ENCODE measurements around the gene RNF214. TPM values are rescaled to one million over a fixed set of nuclear protein-coding genes. Genes with fewer than 3 reads are reported as not detected.

The RNF214 gene
- polyA plus RNA-seq, 1 donor (not counting 4 experiments of a cell fraction or from before 2014, with no cell fraction given) = 11.8 TPM

GRCh38 chr11:117315285-117316196 lies 83.1 kb downstream of the RNF214 start:
- no peak for DNase-seq (ENCODE audit: low read depth, low spot score)

GRCh38 chr11:117316197-117316961 lies 83.9 kb downstream of the RNF214 start, which contains the start of gene BACE1:
TSS of gene BACE1 (minus strand) at chr11:117316256. CDS start at chr11:117315795, 461 bp downstream.
- no peaks in the 10 kb centered on the region for H3K9me1 ChIP-seq (ENCODE audit: control insufficient read depth, extremely low read depth, insufficient read depth, low read length)
- FAIRE-seq (peak; percentile 48), DNase-seq (ENCODE audit: low read depth, low spot score) (peak; percentile 17)
- no peaks in the 10 kb centered on the region for H3K27me3 ChIP-seq (ENCODE audit: control insufficient read depth, extremely low read depth, insufficient read depth, low read length)
- no peaks in the 10 kb centered on the region for H3K79me2 ChIP-seq (ENCODE audit: control insufficient read depth, insufficient read depth, low read length)
- peaks cover 11% of the 10 kb centered on the region for H3K4me1 ChIP-seq (ENCODE audit: control insufficient read depth, extremely low read depth, insufficient read depth, low read length)
- H3K4me2 ChIP-seq (ENCODE audit: control insufficient read depth, extremely low read depth, insufficient read depth, low read depth, low read length) = peak within 1 kb of the TSS; percentile 90
- TF ChIP-seq EZH2 (IDR thresholded peaks at IDR 0.05; ENCODE audit: low read length) (no peak), CTCF (optimal IDR thresholded peaks at IDR 0.05 in 1 of 3, IDR thresholded peaks at IDR 0.05 in 1 of 3, conservative IDR thresholded peaks at IDR 0.05 in 1 of 3; ENCODE audit: extremely low read depth in 1 of 3, insufficient read depth in 2 of 3, low read length in 3 of 3) (peak in 1 of 3 experiments; percentile 69)
- dilution Hi-C loops (cut with MboI; ENCODE audit: extremely low pct_ligation_motif_present, low sequenced_read_pairs) = no loop called here
- H3K9me3 ChIP-seq (ENCODE audit: control insufficient read depth, low read depth, low read length) = no peaks in the 10 kb centered on the region
- peak within 1 kb of the TSS; percentile 6 for H3K27ac ChIP-seq (ENCODE audit: control insufficient read depth, insufficient read depth, low read length)
- H3K36me3 ChIP-seq (ENCODE audit: control insufficient read depth in 2 of 2, extremely low read depth in 1 of 2, insufficient read depth in 2 of 2, low read length in 2 of 2) = no peaks in the 10 kb centered on the region
- H3K4me3 ChIP-seq (ENCODE audit: control insufficient read depth in 2 of 3, extremely low read depth in 1 of 3, insufficient read depth in 2 of 3, low read depth in 1 of 3, low read length in 3 of 3) = peak within 1 kb of the TSS; percentile 64 to 82 (median 70)
- H2AFZ ChIP-seq (ENCODE audit: control insufficient read depth, low read length) = peak within 1 kb of the TSS; percentile 89
- H3K9ac ChIP-seq (ENCODE audit: control insufficient read depth, extremely low read depth, insufficient read depth, low read length) = peak within 1 kb of the TSS; percentile 70
- H4K20me1 ChIP-seq (ENCODE audit: control insufficient read depth, extremely low read depth, insufficient read depth, low read length) = no peaks in the 10 kb centered on the region

More at GRCh38 chr11:117315285-117316196, 83.1 kb downstream of the RNF214 start:
- H3K9me3 ChIP-seq (ENCODE audit: control insufficient read depth, low read depth, low read length) = no peaks in the 10 kb centered on the region
- no peaks in the 10 kb centered on the region for H3K27me3 ChIP-seq (ENCODE audit: control insufficient read depth, extremely low read depth, insufficient read depth, low read length)
- H4K20me1 ChIP-seq (ENCODE audit: control insufficient read depth, extremely low read depth, insufficient read depth, low read length) = no peaks in the 10 kb centered on the region
- no peak for FAIRE-seq
- peaks cover 11% of the 10 kb centered on the region for H3K4me1 ChIP-seq (ENCODE audit: control insufficient read depth, extremely low read depth, insufficient read depth, low read length)
- H3K36me3 ChIP-seq (ENCODE audit: control insufficient read depth in 2 of 2, extremely low read depth in 1 of 2, insufficient read depth in 2 of 2, low read length in 2 of 2) = no peaks in the 10 kb centered on the region
- dilution Hi-C loops (cut with MboI; ENCODE audit: extremely low pct_ligation_motif_present, low sequenced_read_pairs) = no loop called here
- H3K9me1 ChIP-seq (ENCODE audit: control insufficient read depth, extremely low read depth, insufficient read depth, low read length) = no peaks in the 10 kb centered on the region
- H3K4me3 ChIP-seq (ENCODE audit: control insufficient read depth in 2 of 3, extremely low read depth in 1 of 3, insufficient read depth in 2 of 3, low read depth in 1 of 3, low read length in 3 of 3) = peak overlapping the region; percentile 64 to 82 (median 70)
- H3K79me2 ChIP-seq (ENCODE audit: control insufficient read depth, insufficient read depth, low read length) = no peaks in the 10 kb centered on the region
- TF ChIP-seq EZH2 (IDR thresholded peaks at IDR 0.05; ENCODE audit: low read length) (no peak), CTCF (optimal IDR thresholded peaks at IDR 0.05 in 1 of 3, IDR thresholded peaks at IDR 0.05 in 1 of 3, conservative IDR thresholded peaks at IDR 0.05 in 1 of 3; ENCODE audit: extremely low read depth in 1 of 3, insufficient read depth in 2 of 3, low read length in 3 of 3) (no peak)
- peak overlapping the region; percentile 89 for H2AFZ ChIP-seq (ENCODE audit: control insufficient read depth, low read length)
- peak overlapping the region; percentile 70 for H3K9ac ChIP-seq (ENCODE audit: control insufficient read depth, extremely low read depth, insufficient read depth, low read length)
- peak overlapping the region; percentile 90 for H3K4me2 ChIP-seq (ENCODE audit: control insufficient read depth, extremely low read depth, insufficient read depth, low read depth, low read length)
- H3K27ac ChIP-seq (ENCODE audit: control insufficient read depth, insufficient read depth, low read length) = no peak overlapping the region

Measured in keratinocyte (primary cell).